CD8-positive, alpha-beta memory T cell (primary cell): Measurements from ENCODE around the gene VWC2L. TPM values are rescaled to one million over a fixed set of nuclear protein-coding genes. Genes with fewer than 3 reads are reported as not detected.
A peak's percentile ranks its signal among the peaks of the same experiment; 100 is the strongest.

ENCODE experiments used
- CTCF ChIA-PET: fragments of 350-600 bp; sonication (Branson Sonifier 250); formaldehyde crosslinking; loops from one replicate; lab custom pipeline; 2021; ENCODE audit warnings: antibody characterized with exemption; lab: Charles Lee
- POLR2A ChIA-PET: fragments of 350-600 bp; sonication (Branson Sonifier 250); formaldehyde crosslinking; loops from one replicate; lab custom pipeline; 2021; ENCODE audit warnings: antibody characterized with exemption; lab: Charles Lee
- DNase-seq, 5 donors: peaks; one replicate each; pipeline versions ENCODE4 v3.0.0 to v3.0.0-alpha.2; 2020 to 2022; ENCODE audit warnings: mixed read lengths in 1 of 5
- H3K27ac ChIP-seq: one replicate; pipeline ENCODE4 v1.7.0; 2013; ENCODE audit warnings: low read depth, mild to moderate bottlenecking, low read length, moderate library complexity
- H3K27me3 ChIP-seq: 2 replicates; pipeline ENCODE4 v1.7.0; 2013; ENCODE audit warnings: low read length, mild to moderate bottlenecking; ENCODE audit not compliant: insufficient read depth, poor library complexity, severe bottlenecking
- H3K36me3 ChIP-seq: 2 replicates; pipeline ENCODE4 v1.7.0; 2013; ENCODE audit warnings: mild to moderate bottlenecking, low read length, moderate library complexity; ENCODE audit not compliant: insufficient read depth
- H3K4me1 ChIP-seq: 2 replicates; pipeline ENCODE4 v1.7.0; 2013; ENCODE audit warnings: mild to moderate bottlenecking, low read length, moderate library complexity; ENCODE audit not compliant: insufficient read depth
- H3K4me3 ChIP-seq: 2 replicates; pipeline ENCODE4 v1.7.0; 2013; ENCODE audit warnings: mild to moderate bottlenecking, low read length
- H3K9me3 ChIP-seq: 2 replicates; pipeline ENCODE4 v1.7.0; 2013; ENCODE audit warnings: mild to moderate bottlenecking, low read length
- H3K27ac Mint-ChIP-seq, 8 donors: one replicate each; pipeline ENCODE4 v1.8.0; 2020 to 2021; ENCODE audit warnings: mixed read lengths in 8 of 8, mild to moderate bottlenecking in 6 of 8, inconsistent platforms in 3 of 8, moderate library complexity in 3 of 8
- H3K27me3 Mint-ChIP-seq, 2 donors: one replicate each; pipeline ENCODE4 v1.8.0; 2020 to 2021; ENCODE audit warnings: mixed read lengths in 2 of 2, mild to moderate bottlenecking in 1 of 2, moderate library complexity in 1 of 2
- H3K36me3 Mint-ChIP-seq, 3 donors: one replicate each; pipeline ENCODE4 v1.8.0; 2020 to 2021; ENCODE audit warnings: mixed read lengths in 3 of 3, inconsistent platforms in 1 of 3, mild to moderate bottlenecking in 1 of 3
- H3K4me1 Mint-ChIP-seq, 3 donors: one replicate each; pipeline ENCODE4 v1.8.0; 2020 to 2021; ENCODE audit warnings: mixed read lengths in 3 of 3, inconsistent platforms in 1 of 3, mild to moderate bottlenecking in 1 of 3
- H3K4me3 Mint-ChIP-seq, 7 donors: one replicate each; pipeline ENCODE4 v1.8.0; 2020 to 2021; ENCODE audit warnings: mixed read lengths in 7 of 7, mild to moderate bottlenecking in 6 of 7, moderate library complexity in 4 of 7, inconsistent platforms in 2 of 7
- H3K9me3 Mint-ChIP-seq, 5 donors: one replicate each; pipeline ENCODE4 v1.8.0; 2020 to 2022; ENCODE audit warnings: mixed read lengths in 5 of 5, mild to moderate bottlenecking in 3 of 5, moderate library complexity in 2 of 5, inconsistent platforms in 1 of 5
- polyA plus RNA-seq: library from polyadenylated mRNA; unstranded; fragments of 300-500 nt; fragmentation: Illumina TruSeq; gene quantifications from one replicate; pipeline ENCODE4 v1.2.3, GENCODE V29; 2021
- total RNA-seq, 2 experiments: library from RNA; stranded (reverse); gene quantifications; one replicate each; pipeline ENCODE4 v1.2.3, GENCODE V29; 2021

Gene VWC2L
- total and polyA plus RNA-seq, 3 experiments from 2014 or later: not detected

DNA sequence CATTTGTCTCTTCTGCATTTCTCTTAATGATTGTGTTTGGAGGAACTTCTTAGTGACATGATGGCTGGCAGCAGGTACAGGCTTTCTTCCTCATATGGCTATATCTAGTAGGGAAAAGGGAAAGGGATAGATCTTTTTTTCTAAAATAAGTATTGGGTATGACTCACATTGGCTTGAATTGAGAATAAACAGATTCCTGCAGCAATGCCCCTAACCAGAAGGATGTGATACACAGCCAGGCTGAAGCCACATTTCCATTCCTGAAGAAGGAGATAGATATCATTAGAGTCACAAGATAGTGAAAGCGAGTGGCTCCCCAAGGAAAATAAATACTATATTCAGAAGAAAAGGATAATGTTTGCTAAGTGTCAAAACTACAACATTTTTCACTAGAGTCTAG, 61.1 kb downstream of the VWC2L start:
- Histone ChIP-seq H3K4me1 (no peaks in the 10 kb centered on the region), H3K9me3 (no peaks in the 10 kb centered on the region), H3K27me3 (no peaks in the 10 kb centered on the region), H3K27ac (no peak overlapping the region), H3K4me3 (no peak overlapping the region), H3K36me3 (no peaks in the 10 kb centered on the region)
- H3K9me3 Mint-ChIP-seq: peaks cover 0 to 4% (median 0%) of the 10 kb centered on the region in 5 donors
- H3K27ac Mint-ChIP-seq: peak overlapping the region in 1 of 8 donors; percentile 7
- H3K27me3 Mint-ChIP-seq: no peaks in the 10 kb centered on the region
- CTCF ChIA-PET: no interaction called here
- POLR2A ChIA-PET: no interaction called here
- no peak for DNase-seq
- H3K4me1 Mint-ChIP-seq: no peaks in the 10 kb centered on the region
- no peak overlapping the region for H3K4me3 Mint-ChIP-seq
- no peaks in the 10 kb centered on the region for H3K36me3 Mint-ChIP-seq

GRCh38 chr2:214477305-214477704, 66.5 kb downstream of the VWC2L start:
- no peaks in the 10 kb centered on the region for H3K36me3 ChIP-seq
- ChIA-PET CTCF (interaction anchor here (0.9 to 1.3 kb wide), 2 partner anchors 11 to 13 kb away, joined by 4 read pairs; no protein-coding TSS in a partner anchor), POLR2A (no interaction called here)
- no peaks in the 10 kb centered on the region for H3K9me3 ChIP-seq
- no peak overlapping the region for H3K4me3 Mint-ChIP-seq
- H3K27me3 ChIP-seq: no peaks in the 10 kb centered on the region
- peaks cover 0 to 2% (median 0%) of the 10 kb centered on the region in 5 donors for H3K9me3 Mint-ChIP-seq
- no peaks in the 10 kb centered on the region for H3K4me1 ChIP-seq
- H3K27me3 Mint-ChIP-seq: no peaks in the 10 kb centered on the region
- H3K27ac Mint-ChIP-seq: no peak overlapping the region
- H3K27ac ChIP-seq: no peak overlapping the region
- H3K4me3 ChIP-seq: no peak overlapping the region
- DNase-seq: no peak
- no peaks in the 10 kb centered on the region for H3K4me1 Mint-ChIP-seq
- H3K36me3 Mint-ChIP-seq: no peaks in the 10 kb centered on the region

DNA sequence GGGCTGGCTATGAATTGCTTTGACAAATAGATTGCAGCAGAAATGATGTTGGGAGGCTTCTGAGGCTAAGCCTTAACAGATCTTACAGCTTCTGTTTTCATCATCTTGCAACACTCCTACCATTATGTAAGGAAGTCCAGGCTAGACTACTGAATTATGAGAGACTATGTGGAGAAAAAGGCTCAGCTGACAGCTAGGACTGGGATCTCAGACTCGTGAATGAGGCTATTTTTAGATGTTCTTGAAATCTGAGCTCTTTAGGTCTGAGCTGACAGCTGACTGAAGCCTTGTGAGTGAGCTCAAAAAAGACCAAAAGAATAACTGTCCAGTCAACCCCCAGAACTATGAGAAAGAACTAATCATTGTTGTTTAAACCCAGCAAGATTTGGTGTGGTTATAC, 70.3 kb downstream of the VWC2L start:
- H3K4me1 ChIP-seq: no peaks in the 10 kb centered on the region
- Mint-ChIP-seq H3K36me3 (peaks cover 0 to 1% (median 0%) of the 10 kb centered on the region in 3 donors), H3K4me3 (no peak overlapping the region), H3K4me1 (no peaks in the 10 kb centered on the region), H3K9me3 (peaks cover 0 to 2% (median 0%) of the 10 kb centered on the region in 5 donors), H3K27ac (no peak overlapping the region), H3K27me3 (no peaks in the 10 kb centered on the region)
- no peaks in the 10 kb centered on the region for H3K27me3 ChIP-seq
- no peak overlapping the region for H3K4me3 ChIP-seq
- H3K9me3 ChIP-seq: no peaks in the 10 kb centered on the region
- CTCF ChIA-PET: interaction anchor here (0.7 kb wide), 1 partner anchor 249 kb away, joined by 3 read pairs; no protein-coding TSS in a partner anchor
- no peak overlapping the region for H3K27ac ChIP-seq
- POLR2A ChIA-PET: no interaction called here
- DNase-seq: no peak
- no peaks in the 10 kb centered on the region for H3K36me3 ChIP-seq

- H3K9me3 ChIP-seq: no peaks in the 10 kb centered on the region
- H3K27me3 Mint-ChIP-seq: no peaks in the 10 kb centered on the region
- peaks cover 0 to 2% (median 0%) of the 10 kb centered on the region in 5 donors for H3K9me3 Mint-ChIP-seq
- no peaks in the 10 kb centered on the region for H3K36me3 ChIP-seq
- H3K36me3 Mint-ChIP-seq: peaks cover 0 to 1% (median 0%) of the 10 kb centered on the region in 3 donors
- no peak overlapping the region for H3K27ac ChIP-seq
- ChIA-PET CTCF (no interaction called here), POLR2A (no interaction called here)
- no peaks in the 10 kb centered on the region for H3K4me1 Mint-ChIP-seq
- H3K27ac Mint-ChIP-seq: no peak overlapping the region
- H3K4me3 ChIP-seq: no peak overlapping the region
- DNase-seq: no peak
- no peaks in the 10 kb centered on the region for H3K4me1 ChIP-seq
- no peaks in the 10 kb centered on the region for H3K27me3 ChIP-seq
- H3K4me3 Mint-ChIP-seq: no peak overlapping the region
Observed at GRCh38 chr2:214482728-214483127, 71.9 kb downstream of the VWC2L start.

- H3K4me1 ChIP-seq: no peaks in the 10 kb centered on the region
Observed at GRCh38 chr2:214484239-214484638, 73.4 kb downstream of the VWC2L start.

GRCh38 chr2:214484701-214485100, 73.8 kb downstream of the VWC2L start:
- no peak overlapping the region for H3K27ac Mint-ChIP-seq
- POLR2A ChIA-PET: no interaction called here
- Histone ChIP-seq H3K36me3 (no peaks in the 10 kb centered on the region), H3K9me3 (no peaks in the 10 kb centered on the region), H3K4me3 (no peak overlapping the region), H3K27ac (no peak overlapping the region), H3K27me3 (no peaks in the 10 kb centered on the region), H3K4me1 (no peaks in the 10 kb centered on the region)
- DNase-seq: no peak
- no peaks in the 10 kb centered on the region for H3K4me1 Mint-ChIP-seq
- CTCF ChIA-PET: no interaction called here
- H3K27me3 Mint-ChIP-seq: peaks cover 0 to 1% of the 10 kb centered on the region in 2 donors
- no peak overlapping the region for H3K4me3 Mint-ChIP-seq
- H3K9me3 Mint-ChIP-seq: peaks cover 0 to 2% (median 0%) of the 10 kb centered on the region in 5 donors
- H3K36me3 Mint-ChIP-seq: peaks cover 0 to 1% (median 0%) of the 10 kb centered on the region in 3 donors

More at GRCh38 chr2:214484239-214484638, 73.4 kb downstream of the VWC2L start:
- Mint-ChIP-seq H3K27ac (peak overlapping the region in 1 of 8 donors; percentile 8), H3K9me3 (peaks cover 0 to 2% (median 0%) of the 10 kb centered on the region in 5 donors), H3K36me3 (peaks cover 0 to 1% (median 0%) of the 10 kb centered on the region in 3 donors), H3K4me1 (no peaks in the 10 kb centered on the region), H3K4me3 (no peak overlapping the region), H3K27me3 (peaks cover 0 to under 1% of the 10 kb centered on the region in 2 donors)
- no peak overlapping the region for H3K27ac ChIP-seq
- H3K27me3 ChIP-seq: no peaks in the 10 kb centered on the region
- H3K9me3 ChIP-seq: no peaks in the 10 kb centered on the region
- CTCF ChIA-PET: no interaction called here
- POLR2A ChIA-PET: no interaction called here
- H3K36me3 ChIP-seq: no peaks in the 10 kb centered on the region
- H3K4me3 ChIP-seq: no peak overlapping the region
- DNase-seq: no peak

- Mint-ChIP-seq H3K27ac (no peak overlapping the region), H3K27me3 (peaks cover 0 to 4% of the 10 kb centered on the region in 2 donors), H3K9me3 (peaks cover 0 to 2% (median 0%) of the 10 kb centered on the region in 5 donors), H3K4me1 (no peaks in the 10 kb centered on the region), H3K36me3 (peaks cover 0 to 1% (median 0%) of the 10 kb centered on the region in 3 donors), H3K4me3 (no peak overlapping the region)
- Histone ChIP-seq H3K4me1 (no peaks in the 10 kb centered on the region), H3K27me3 (no peaks in the 10 kb centered on the region), H3K36me3 (no peaks in the 10 kb centered on the region), H3K27ac (no peak overlapping the region), H3K9me3 (no peaks in the 10 kb centered on the region), H3K4me3 (no peak overlapping the region)
- no peak for DNase-seq
- ChIA-PET CTCF (no interaction called here), POLR2A (no interaction called here)
Observed at GRCh38 chr2:214489181-214489580, 78.3 kb downstream of the VWC2L start.

DNA sequence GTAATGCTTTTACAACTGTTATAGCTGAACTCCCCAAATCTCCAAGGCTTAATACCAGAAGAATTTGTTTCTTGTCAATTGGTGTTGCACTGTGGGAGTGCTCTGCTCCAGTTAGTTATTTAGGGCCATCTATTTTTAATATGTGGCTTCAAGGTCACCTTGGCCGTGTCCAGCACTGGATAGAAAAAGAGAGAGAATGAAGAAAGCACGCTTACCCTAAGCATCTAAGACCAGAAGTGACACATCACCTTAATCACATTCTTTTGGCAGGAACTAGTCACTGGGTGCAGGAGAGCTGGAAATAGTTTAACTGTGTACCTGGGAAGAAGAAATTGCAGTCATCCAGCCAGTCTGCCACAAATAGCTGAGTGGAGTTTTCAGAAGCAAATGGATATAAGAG, 78.8 kb downstream of the VWC2L start:
- no peak overlapping the region for H3K4me3 Mint-ChIP-seq
- ChIA-PET POLR2A (no interaction called here), CTCF (no interaction called here)
- DNase-seq: no peak
- H3K27ac Mint-ChIP-seq: no peak overlapping the region
- peaks cover 0 to 2% (median 0%) of the 10 kb centered on the region in 5 donors for H3K9me3 Mint-ChIP-seq
- Histone ChIP-seq H3K4me3 (no peak overlapping the region), H3K27ac (no peak overlapping the region), H3K4me1 (no peaks in the 10 kb centered on the region), H3K27me3 (no peaks in the 10 kb centered on the region), H3K36me3 (no peaks in the 10 kb centered on the region), H3K9me3 (no peaks in the 10 kb centered on the region)
- no peaks in the 10 kb centered on the region for H3K36me3 Mint-ChIP-seq
- H3K4me1 Mint-ChIP-seq: no peaks in the 10 kb centered on the region
- peaks cover 0 to 4% of the 10 kb centered on the region in 2 donors for H3K27me3 Mint-ChIP-seq
